Astrocyte (in vitro differentiated cells and primary cell): ENCODE measurements around the gene CHD5. TPM values are rescaled to one million over a fixed set of nuclear protein-coding genes. Genes with fewer than 3 reads are reported as not detected.

Experiments
- DNase-seq: peaks from one replicate; pipeline ENCODE4 v3.0.0-alpha.2; 2010; ENCODE audit warnings: low read depth
- FAIRE-seq: peaks from 2 replicates; lab custom pipeline; 2011; peaks lifted over from hg19 to GRCh38; lab: Jason Lieb, UNC
- H2AFZ ChIP-seq: 2 replicates; pipeline ENCODE4 v1.6.0; 2012; ENCODE audit warnings: low read depth, low read length, inconsistent platforms
- H3K27ac ChIP-seq: 2 replicates; pipeline ENCODE4 v1.5.1; 2011; ENCODE audit warnings: low read depth, low read length, inconsistent platforms
- H3K27me3 ChIP-seq: 2 replicates; pipeline ENCODE4 v1.6.0; 2011; ENCODE audit warnings: low read length, inconsistent platforms; ENCODE audit not compliant: insufficient read depth
- H3K36me3 ChIP-seq: 2 replicates; pipeline ENCODE4 v1.5.1; 2011; ENCODE audit warnings: low read length, inconsistent platforms; ENCODE audit not compliant: insufficient read depth
- H3K4me1 ChIP-seq: 2 replicates; pipeline ENCODE4 v1.5.1; 2011; ENCODE audit warnings: low read length, inconsistent platforms; ENCODE audit not compliant: insufficient read depth
- H3K4me2 ChIP-seq: 2 replicates; pipeline ENCODE4 v1.6.0; 2012; ENCODE audit warnings: low read length, inconsistent platforms
- H3K4me3 ChIP-seq: 2 replicates; pipeline ENCODE4 v1.5.1; 2011; ENCODE audit warnings: low read depth, mild to moderate bottlenecking, low read length, inconsistent platforms; ENCODE audit not compliant: insufficient read depth
- H3K79me2 ChIP-seq: 2 replicates; pipeline ENCODE4 v1.6.0; 2012; ENCODE audit warnings: mild to moderate bottlenecking, low read length, inconsistent platforms; ENCODE audit not compliant: insufficient read depth
- H3K9ac ChIP-seq: 2 replicates; pipeline ENCODE4 v1.6.0; 2012; ENCODE audit warnings: mild to moderate bottlenecking, low read length, inconsistent platforms
- H3K9me3 ChIP-seq: 2 replicates; pipeline ENCODE4 v1.5.1; 2012; ENCODE audit warnings: low read depth, mild to moderate bottlenecking, low read length, inconsistent platforms; ENCODE audit not compliant: insufficient read depth
- H4K20me1 ChIP-seq: 2 replicates; pipeline ENCODE4 v1.6.0; 2012; ENCODE audit warnings: low read length, inconsistent platforms; ENCODE audit not compliant: insufficient read depth
- H3K27ac Mint-ChIP-seq: one replicate; pipeline ENCODE4 v1.8.0; 2021; ENCODE audit warnings: mild to moderate bottlenecking, mixed read lengths; ENCODE audit not compliant: unreplicated experiment
- H3K27me3 Mint-ChIP-seq: one replicate; pipeline ENCODE4 v1.8.0; 2021; ENCODE audit warnings: low read depth, mixed read lengths; ENCODE audit not compliant: unreplicated experiment
- H3K36me3 Mint-ChIP-seq: one replicate; pipeline ENCODE4 v1.8.0; 2021; ENCODE audit warnings: low read depth, mixed read lengths; ENCODE audit not compliant: unreplicated experiment
- H3K4me1 Mint-ChIP-seq: one replicate; pipeline ENCODE4 v1.8.0; 2021; ENCODE audit warnings: low read depth, mixed read lengths; ENCODE audit not compliant: unreplicated experiment
- H3K4me3 Mint-ChIP-seq: one replicate; pipeline ENCODE4 v1.8.0; 2021; ENCODE audit warnings: mild to moderate bottlenecking, moderate library complexity, mixed read lengths; ENCODE audit not compliant: unreplicated experiment
- H3K9me3 Mint-ChIP-seq: one replicate; pipeline ENCODE4 v1.8.0; 2021; ENCODE audit warnings: mild to moderate bottlenecking, mixed read lengths; ENCODE audit not compliant: unreplicated experiment
- EZH2 ChIP-seq: IDR thresholded peaks from 2 replicates; pipeline ENCODE4 v1.6.1; 2012; ENCODE audit warnings: mild to moderate bottlenecking, low read length, inconsistent platforms; ENCODE audit not compliant: insufficient read depth
- total RNA-seq: library from RNA; stranded (reverse); gene quantifications from 2 replicates; pipeline ENCODE4 v1.2.1, GENCODE V29; 2021
- TF ChIP-seq, protein P1 (sequence below): IDR thresholded peaks from 2 replicates; pipeline ENCODE4 v1.5.1; 2011; ENCODE audit warnings: low read depth, mild to moderate bottlenecking, inconsistent platforms, low read length, moderate library complexity; ENCODE audit not compliant: insufficient read depth

CHD5 gene
- total RNA-seq, 1 donor from 2014 or later, result 0.18 TPM

DNA sequence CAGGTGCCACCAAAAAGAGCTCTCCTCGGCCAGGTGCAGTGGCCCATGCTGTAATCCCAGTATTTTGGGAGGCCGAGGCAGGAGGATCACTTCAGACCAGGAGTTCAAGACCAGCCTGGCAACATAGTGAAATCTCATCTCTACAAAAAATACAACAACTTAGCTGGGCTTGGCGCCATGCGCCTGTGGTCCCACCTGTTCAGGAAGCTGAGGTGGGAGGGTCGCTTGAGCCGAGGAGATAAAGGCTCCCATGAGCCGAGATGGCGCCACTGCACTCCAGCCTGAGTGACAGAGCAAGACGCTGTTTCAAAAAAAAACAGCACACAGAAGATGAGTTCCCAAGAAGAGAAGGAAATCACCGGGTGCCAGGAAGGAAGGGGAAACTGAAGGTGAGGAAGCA, 67.0 kb downstream of the CHD5 start:
- peaks cover 36% of the 10 kb centered on the region for H3K27me3 Mint-ChIP-seq
- H3K9me3 Mint-ChIP-seq, result peaks cover 2% of the 10 kb centered on the region
- H3K36me3 Mint-ChIP-seq, result no peaks in the 10 kb centered on the region
- H3K79me2 ChIP-seq, result no peaks in the 10 kb centered on the region
- no peak overlapping the region for H2AFZ ChIP-seq
- H3K27ac ChIP-seq, result no peak overlapping the region
- H3K27ac Mint-ChIP-seq, result no peak overlapping the region
- peaks cover 5% of the 10 kb centered on the region for H3K9me3 ChIP-seq
- H3K36me3 ChIP-seq, result no peaks in the 10 kb centered on the region
- DNase-seq (no peak), FAIRE-seq (no peak)
- H3K4me3 Mint-ChIP-seq, result no peak overlapping the region
- no peak for TF ChIP-seq EZH2
- TF ChIP-seq, protein P1, sequence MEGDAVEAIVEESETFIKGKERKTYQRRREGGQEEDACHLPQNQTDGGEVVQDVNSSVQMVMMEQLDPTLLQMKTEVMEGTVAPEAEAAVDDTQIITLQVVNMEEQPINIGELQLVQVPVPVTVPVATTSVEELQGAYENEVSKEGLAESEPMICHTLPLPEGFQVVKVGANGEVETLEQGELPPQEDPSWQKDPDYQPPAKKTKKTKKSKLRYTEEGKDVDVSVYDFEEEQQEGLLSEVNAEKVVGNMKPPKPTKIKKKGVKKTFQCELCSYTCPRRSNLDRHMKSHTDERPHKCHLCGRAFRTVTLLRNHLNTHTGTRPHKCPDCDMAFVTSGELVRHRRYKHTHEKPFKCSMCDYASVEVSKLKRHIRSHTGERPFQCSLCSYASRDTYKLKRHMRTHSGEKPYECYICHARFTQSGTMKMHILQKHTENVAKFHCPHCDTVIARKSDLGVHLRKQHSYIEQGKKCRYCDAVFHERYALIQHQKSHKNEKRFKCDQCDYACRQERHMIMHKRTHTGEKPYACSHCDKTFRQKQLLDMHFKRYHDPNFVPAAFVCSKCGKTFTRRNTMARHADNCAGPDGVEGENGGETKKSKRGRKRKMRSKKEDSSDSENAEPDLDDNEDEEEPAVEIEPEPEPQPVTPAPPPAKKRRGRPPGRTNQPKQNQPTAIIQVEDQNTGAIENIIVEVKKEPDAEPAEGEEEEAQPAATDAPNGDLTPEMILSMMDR, result no peak
- H3K9ac ChIP-seq, result no peak overlapping the region
- H4K20me1 ChIP-seq, result peaks cover 5% of the 10 kb centered on the region
- H3K4me1 Mint-ChIP-seq, result no peaks in the 10 kb centered on the region
- no peaks in the 10 kb centered on the region for H3K4me1 ChIP-seq
- H3K4me2 ChIP-seq, result no peak overlapping the region
- H3K4me3 ChIP-seq, result no peak overlapping the region
- H3K27me3 ChIP-seq, result peaks cover 2% of the 10 kb centered on the region

- H3K79me2 ChIP-seq, result no peaks in the 10 kb centered on the region
- DNase-seq (no peak), FAIRE-seq (no peak)
- Mint-ChIP-seq H3K36me3 (no peaks in the 10 kb centered on the region), H3K27me3 (peaks cover 39% of the 10 kb centered on the region), H3K4me3 (no peak overlapping the region), H3K27ac (no peak overlapping the region), H3K4me1 (no peaks in the 10 kb centered on the region), H3K9me3 (peaks cover 2% of the 10 kb centered on the region)
- no peak overlapping the region for H3K4me2 ChIP-seq
- H3K9me3 ChIP-seq, result peaks cover 5% of the 10 kb centered on the region
- H3K4me1 ChIP-seq, result no peaks in the 10 kb centered on the region
- H3K36me3 ChIP-seq, result no peaks in the 10 kb centered on the region
- H4K20me1 ChIP-seq, result peaks cover 5% of the 10 kb centered on the region
- no peak overlapping the region for H2AFZ ChIP-seq
- no peak overlapping the region for H3K27ac ChIP-seq
- no peak overlapping the region for H3K4me3 ChIP-seq
- H3K9ac ChIP-seq, result no peak overlapping the region
- peaks cover 2% of the 10 kb centered on the region for H3K27me3 ChIP-seq
- TF ChIP-seq, protein P1, result no peak
- no peak for TF ChIP-seq EZH2
Measured at GRCh38 chr1:6112690-6113005, 67.5 kb downstream of the CHD5 start.

- H3K27me3 Mint-ChIP-seq, result peaks cover 44% of the 10 kb centered on the region
- Histone ChIP-seq H3K27ac (no peak overlapping the region), H3K4me3 (no peak overlapping the region), H2AFZ (no peak overlapping the region), H3K4me1 (no peaks in the 10 kb centered on the region), H3K36me3 (no peaks in the 10 kb centered on the region), H3K9ac (no peak overlapping the region), H3K4me2 (no peak overlapping the region), H3K9me3 (peaks cover 5% of the 10 kb centered on the region), H3K27me3 (peaks cover 2% of the 10 kb centered on the region), H3K79me2 (no peaks in the 10 kb centered on the region), H4K20me1 (peaks cover 5% of the 10 kb centered on the region)
- DNase-seq, result no peak
- TF ChIP-seq, protein P1, result no peak
- TF ChIP-seq EZH2, result no peak
- no peak overlapping the region for H3K27ac Mint-ChIP-seq
- no peaks in the 10 kb centered on the region for H3K4me1 Mint-ChIP-seq
- H3K9me3 Mint-ChIP-seq, result peaks cover 2% of the 10 kb centered on the region
- FAIRE-seq, result no peak
- H3K4me3 Mint-ChIP-seq, result no peak overlapping the region
- no peaks in the 10 kb centered on the region for H3K36me3 Mint-ChIP-seq
Measured at GRCh38 chr1:6111991-6112689, 68.0 kb downstream of the CHD5 start.
